ENCODE results near the gene FBP2.

- TF ChIP-seq CTCF (IDR thresholded peaks at IDR 0.05; ENCODE audit: insufficient read depth, low read length, poor library complexity, severe bottlenecking) (no peak), EZH2phosphoT487 (conservative IDR thresholded peaks at IDR 0.05; ENCODE audit: low read length) (no peak)
Measured at GRCh38 chr9:94591876-94592275, 1.7 kb downstream of the FBP2 start.

All from SU-DHL-6 (cell line).